ENCODE data around the gene PDILT. TPM values are rescaled to one million over a fixed set of nuclear protein-coding genes. Genes with fewer than 3 reads are reported as not detected.

The PDILT gene
- total and polyA plus RNA-seq, 2 of the 8 experiments (the other 6 are each of a cell fraction or from before 2014, with no cell fraction given): not detected

- H2BK15ac ChIP-seq (ENCODE audit: low read length): no peak overlapping the region
- no peak overlapping the region for H2BK5ac ChIP-seq (ENCODE audit: low read depth, low read length)
- no peaks in the 10 kb centered on the region for H3K9me3 ChIP-seq (ENCODE audit: insufficient read depth in 2 of 2, low read depth in 1 of 2, low read length in 1 of 2)
- no peak overlapping the region for H4K5ac ChIP-seq (ENCODE audit: insufficient read length, low read depth, low read length)
- CTCF ChIA-PET (ENCODE audit: partially characterized antibody): interaction anchor here (0.9 to 5.3 kb wide), 5 partner anchors 9 to 486 kb away, joined by 3 to 41 read pairs (median 3); no protein-coding TSS in a partner anchor
- H3K4ac ChIP-seq (replicated peaks; ENCODE audit: insufficient read length, low read depth, low read length): no peak overlapping the region
- no peaks in the 10 kb centered on the region for H3K4me1 ChIP-seq (replicated peaks in 1 of 4; ENCODE audit: control insufficient read depth in 3 of 4, insufficient read depth in 4 of 4, low read length in 3 of 4)
- no peaks in the 10 kb centered on the region for H3K27me3 ChIP-seq (replicated peaks in 1 of 4; ENCODE audit: control insufficient read depth in 3 of 4, extremely low read depth in 1 of 4, insufficient read depth in 3 of 4, low read length in 3 of 4)
- H3K79me2 ChIP-seq (ENCODE audit: control insufficient read depth in 1 of 2, insufficient read depth in 2 of 2, low read length in 2 of 2): no peaks in the 10 kb centered on the region
- 84% methylated on average over 2 of the region's 2 CpGs; no CpG with 5 or more reads in 1 of the 2 experiments for WGBS, 2 experiments (ENCODE audit: extremely low coverage in 1 of 2, insufficient coverage in 1 of 2, insufficient read length in 1 of 2, insufficient replicate concordance in 2 of 2, low coverage in 1 of 2, low lambda C conversion rate in 2 of 2, missing lambda C conversion rate in 1 of 2)
- H4K91ac ChIP-seq (replicated peaks; ENCODE audit: insufficient read length, low read length): no peak overlapping the region
- H4K8ac ChIP-seq (ENCODE audit: extremely low read depth, insufficient read depth, low read length): no peak overlapping the region
- no peak overlapping the region for H3K23ac ChIP-seq (ENCODE audit: insufficient read length)
- H3K56ac ChIP-seq (replicated peaks; ENCODE audit: insufficient read length, low read depth, low read length): no peak overlapping the region
- H3K36me3 ChIP-seq (ENCODE audit: control insufficient read depth in 2 of 4, insufficient read depth in 4 of 4, low read length in 3 of 4): no peaks in the 10 kb centered on the region
- H2AK5ac ChIP-seq (ENCODE audit: low read depth, low read length): no peak overlapping the region
- H3K9ac ChIP-seq (replicated peaks in 1 of 4; ENCODE audit: extremely low read depth in 1 of 4, low read depth in 3 of 4, low read length in 3 of 4): no peak overlapping the region
- DNase-seq (ENCODE audit: low read depth in 1 of 2, low spot score in 2 of 2): no peak
- no peak overlapping the region for H3K27ac ChIP-seq (ENCODE audit: low read depth, low read length)
- no peak overlapping the region for H2BK120ac ChIP-seq (replicated peaks; ENCODE audit: low read depth, low read length)
- POLR2A ChIA-PET (ENCODE audit: partially characterized antibody): no interaction called here
- no peak overlapping the region for H2AFZ ChIP-seq (ENCODE audit: low read length)
- no peak overlapping the region for H3K4me3 ChIP-seq (ENCODE audit: extremely low read depth in 1 of 4, insufficient read depth in 2 of 4, low read depth in 3 of 4, low read length in 4 of 4)
- H4K20me1 ChIP-seq (replicated peaks in 1 of 2; ENCODE audit: control insufficient read depth in 1 of 2, insufficient read depth in 2 of 2, low read length in 2 of 2): peaks cover 0 to 4% of the 10 kb centered on the region in 2 experiments
- peaks cover 4% of the 10 kb centered on the region; the same call in 1 of the 2 replicates for H3K23me2 ChIP-seq (ENCODE audit: low read depth, low read length)
- no peak overlapping the region for H3K4me2 ChIP-seq (ENCODE audit: insufficient read depth in 1 of 2, low read depth in 2 of 2, low read length in 2 of 2)
- no peaks in the 10 kb centered on the region for H3K79me1 ChIP-seq (ENCODE audit: low read depth, low read length)
- H2BK20ac ChIP-seq (ENCODE audit: low read length): no peak overlapping the region
- no peak overlapping the region for H3K18ac ChIP-seq (ENCODE audit: extremely low read depth, low read length)
- H3K14ac ChIP-seq (ENCODE audit: insufficient read length): no peak overlapping the region
- FAIRE-seq: no peak
- no peak overlapping the region for H2BK12ac ChIP-seq (ENCODE audit: low read depth, low read length)
- TF ChIP-seq MAX (IDR thresholded peaks at IDR 0.05) (no peak), CHD1 (IDR thresholded peaks at IDR 0.05; ENCODE audit: low read depth, low read length) (no peak), KDM1A (IDR thresholded peaks at IDR 0.05; ENCODE audit: borderline replicate concordance, low read length) (no peak), ZNF274 (IDR thresholded peaks at IDR 0.05; ENCODE audit: borderline replicate concordance, extremely low read depth, low read length) (no peak), TAF7 (optimal IDR thresholded peaks at IDR 0.05; ENCODE audit: borderline replicate concordance, low read depth, low read length) (no peak), RAD21 (IDR thresholded peaks at IDR 0.05 in 1 of 2, conservative IDR thresholded peaks at IDR 0.05 in 1 of 2; ENCODE audit: low read depth in 2 of 2, low read length in 2 of 2) (no peak), GABPA (IDR thresholded peaks at IDR 0.05; ENCODE audit: borderline replicate concordance, insufficient read depth, low read length) (no peak), SP1 (IDR thresholded peaks at IDR 0.05; ENCODE audit: low read depth, low read length) (no peak), HDAC2 (IDR thresholded peaks at IDR 0.05; ENCODE audit: borderline replicate concordance in 1 of 2, low read depth in 2 of 2, low read length in 2 of 2) (no peak), HDAC6 (IDR thresholded peaks at IDR 0.05; ENCODE audit: low read depth, low read length) (no peak), EZH2 (IDR thresholded peaks at IDR 0.05; ENCODE audit: low read depth, low read length, severe bottlenecking) (no peak), POLR2AphosphoS5 (IDR thresholded peaks at IDR 0.05; ENCODE audit: low read depth, low read length) (no peak)
Measured at GRCh38 chr16:20393801-20394577, 10.5 kb downstream of the PDILT start.

All from H1 (cell line).